H4 (cell line): ENCODE data around the gene HDAC11. TPM values are rescaled to one million over a fixed set of nuclear protein-coding genes. Genes with fewer than 3 reads are reported as not detected.
"Not testable (repeated sequence)": the region's sequence is repeated elsewhere in the genome, so short reads cannot be mapped to it uniquely, and the experiment has no call there.

Experiments
- DNase-seq: peaks from one replicate; pipeline ENCODE4 v3.0.0-alpha.2; 2015; ENCODE audit warnings: low spot score
- total RNA-seq: library from RNA; depleted of rRNA; stranded (reverse); fragments of >200 nt; shearing (Covaris generic); gene quantifications from 2 replicates; pipeline ENCODE4 v1.2.3, GENCODE V29; 2014

HDAC11 gene
- total RNA-seq, 1 experiment from 2014 or later = 9.4 TPM

- no peak for DNase-seq
These were observed 27.1 kb downstream of the HDAC11 start for GRCh38 chr3:13507247-13507569.

GRCh38 chr3:13507570-13508339, 27.6 kb downstream of the HDAC11 start:
- DNase-seq = peak; percentile 82

- no peak for DNase-seq
These were observed 28.4 kb downstream of the HDAC11 start for GRCh38 chr3:13508496-13508895.

- DNase-seq = no peak
These were observed 29.1 kb downstream of the HDAC11 start for GRCh38 chr3:13509059-13509815.

GRCh38 chr3:13509816-13510192, 29.7 kb downstream of the HDAC11 start:
- no peak for DNase-seq

- no peak for DNase-seq
These were observed 32.3 kb downstream of the HDAC11 start for GRCh38 chr3:13512451-13512850.

- DNase-seq = no peak
These were observed 33.2 kb downstream of the HDAC11 start for GRCh38 chr3:13513051-13513912.

- no peak for DNase-seq
These were observed 33.9 kb downstream of the HDAC11 start for GRCh38 chr3:13513913-13514517.

GRCh38 chr3:13514639-13515435, 34.7 kb downstream of the HDAC11 start:
- DNase-seq = no peak

- no peak for DNase-seq
These were observed 36.0 kb downstream of the HDAC11 start for GRCh38 chr3:13515786-13516759.

- DNase-seq = no peak
These were observed 36.6 kb downstream of the HDAC11 start for GRCh38 chr3:13516760-13517135.

GRCh38 chr3:13517253-13517977, 37.3 kb downstream of the HDAC11 start:
- DNase-seq = no peak

- no peak for DNase-seq
These were observed 38.4 kb downstream of the HDAC11 start for GRCh38 chr3:13518516-13518953.

GRCh38 chr3:13519006-13519791, 39.1 kb downstream of the HDAC11 start:
- DNase-seq = no peak

- DNase-seq = no peak
These were observed 40.3 kb downstream of the HDAC11 start for GRCh38 chr3:13520326-13520880.

- DNase-seq = no peak
These were observed 41.2 kb downstream of the HDAC11 start for GRCh38 chr3:13521309-13521708.

- DNase-seq = not testable (repeated sequence)
These were observed 41.6 kb downstream of the HDAC11 start for GRCh38 chr3:13521749-13522148.

- no peak for DNase-seq
These were observed 42.1 kb downstream of the HDAC11 start for GRCh38 chr3:13522236-13522635.
